A549 (cell line): ENCODE measurements around the gene NUAK2. TPM values are rescaled to one million over a fixed set of nuclear protein-coding genes. Genes with fewer than 3 reads are reported as not detected.

Experiments
- ATAC-seq, 2 experiments: fragments of 200-7000 bp in 1 of 2; fragments of >200 bp in 1 of 2; cut with Nextera tagmentation in 1 of 2; cut with Tn5 transposase in 1 of 2; 3 replicates each; pipeline versions ENCODE4 v1.8.0 to v1.9.1; 2018 to 2020; ENCODE audit warnings: mild to moderate bottlenecking in 1 of 2, moderate library complexity in 1 of 2
- CTCF ChIA-PET: fragments of 300-600 bp; sonication (Branson Sonifier 250); formaldehyde crosslinking; extraction: SDS; loops from one replicate; lab custom pipeline; 2021; ENCODE audit warnings: antibody characterized with exemption, inconsistent platforms; lab: Yijun Ruan, JAX
- POLR2A ChIA-PET: fragments of 350-600 bp; formaldehyde crosslinking; extraction: SDS; loops from one replicate; lab custom pipeline; 2021; ENCODE audit warnings: antibody characterized with exemption, inconsistent platforms; lab: Yijun Ruan, JAX
- DNase-seq, 2 experiments: peaks; one replicate each; pipeline versions ENCODE4 v3.0.0 to v3.0.0-alpha.2; 2011 to 2016; ENCODE audit warnings: low read depth in 1 of 2, low spot score in 1 of 2
- FAIRE-seq: peaks from 2 replicates; lab custom pipeline; 2011; peaks lifted over from hg19 to GRCh38; lab: Jason Lieb, UNC
- H3K27ac ChIP-seq, 2 experiments: fragments of >200 bp; sonication (Bioruptor Twin); formaldehyde crosslinking; 3 replicates each; pipeline ENCODE4 v1.5.1; 2016 to 2017
- H3K4me1 ChIP-seq: fragments of >200 bp; sonication (Bioruptor Twin); formaldehyde crosslinking; 3 replicates; pipeline ENCODE4 v1.6.1; 2016
- H3K4me2 ChIP-seq: fragments of >200 bp; sonication (Bioruptor Twin); formaldehyde crosslinking; 3 replicates; pipeline ENCODE4 v1.6.1; 2016
- H3K4me3 ChIP-seq: fragments of >200 bp; sonication (Bioruptor Twin); formaldehyde crosslinking; 3 replicates; pipeline ENCODE4 v1.5.1; 2016
- H3K9me3 ChIP-seq: fragments of >200 bp; sonication (Bioruptor Twin); formaldehyde crosslinking; 3 replicates; pipeline ENCODE4 v1.6.1; 2016
- CBX2 ChIP-seq: fragments of 200-600 bp; sonication (generic); IDR thresholded peaks from 2 replicates; pipeline ENCODE4 v1.6.1; 2016; ENCODE audit warnings: low read depth, mild to moderate bottlenecking, borderline replicate concordance
- CBX8 ChIP-seq: fragments of 200-600 bp; sonication (generic); IDR thresholded peaks from 2 replicates; pipeline ENCODE4 v1.6.1; 2016
- CEBPB ChIP-seq, 2 experiments: fragments of >200 bp in 1 of 2; sonication (Bioruptor Twin) in 1 of 2; formaldehyde crosslinking in 1 of 2; IDR thresholded peaks; 2 replicates each; pipeline ENCODE4 v1.6.1; 2012 to 2016
- CHD2 ChIP-seq: fragments of 150-350 bp; IDR thresholded peaks from 2 replicates; pipeline ENCODE4 v1.6.1; 2014; ENCODE audit warnings: low read length; ENCODE audit not compliant: partially characterized antibody
- CHD4 ChIP-seq: fragments of 200-600 bp; sonication (generic); IDR thresholded peaks from 2 replicates; pipeline ENCODE4 v1.6.1; 2016; ENCODE audit warnings: antibody characterized with exemption, mild to moderate bottlenecking, borderline replicate concordance
- ELK1 ChIP-seq: fragments of 150-350 bp; IDR thresholded peaks from 2 replicates; pipeline ENCODE4 v1.6.1; 2014; ENCODE audit warnings: low read depth, mild to moderate bottlenecking, low read length
- ESRRA ChIP-seq: fragments of 150-350 bp; IDR thresholded peaks from 2 replicates; pipeline ENCODE4 v1.6.1; 2014; ENCODE audit warnings: mild to moderate bottlenecking, low read length, borderline replicate concordance
- FOSL2 ChIP-seq, 2 experiments: fragments of 450-650 bp in 1 of 2; fragments of >200 bp in 1 of 2; sonication (Bioruptor Twin) in 1 of 2; formaldehyde crosslinking; IDR thresholded peaks; 2 replicates each; pipeline versions ENCODE4 v1.5.0 to v1.6.1; 2016 to 2020; ENCODE audit warnings: mild to moderate bottlenecking in 1 of 2, moderate library complexity in 1 of 2
- FOXS1 ChIP-seq: fragments of 250-450 bp; sonication (Bioruptor Pico); IDR thresholded peaks from 2 replicates; pipeline ENCODE4 v1.5.0; 2020; ENCODE audit warnings: mild to moderate bottlenecking, moderate library complexity
- GATA3 ChIP-seq: IDR thresholded peaks from 2 replicates; pipeline ENCODE4 v1.6.1; 2012; ENCODE audit warnings: borderline replicate concordance
- HEYL ChIP-seq: fragments of 250-450 bp; sonication (Bioruptor Pico); IDR thresholded peaks from 2 replicates; pipeline ENCODE4 v1.8.0; 2021; ENCODE audit warnings: mild to moderate bottlenecking, moderate library complexity
- HOXB13 ChIP-seq: fragments of 250-450 bp; sonication (Bioruptor Pico); IDR thresholded peaks from 2 replicates; pipeline ENCODE4 v1.5.0; 2020; ENCODE audit warnings: low read depth, mild to moderate bottlenecking, moderate library complexity
- JUN ChIP-seq, 2 experiments: fragments of >200 bp; sonication (Bioruptor Twin); formaldehyde crosslinking; IDR thresholded peaks; 2 replicates in 1 of 2; 3 replicates in 1 of 2; pipeline ENCODE4 v1.6.1; 2016 to 2017
- JUNB ChIP-seq: fragments of >200 bp; sonication (Bioruptor Twin); formaldehyde crosslinking; IDR thresholded peaks from 2 replicates; pipeline ENCODE4 v1.6.1; 2016
- KDM1A ChIP-seq: fragments of 200-600 bp; sonication (generic); IDR thresholded peaks from 2 replicates; pipeline ENCODE4 v1.6.1; 2016; ENCODE audit warnings: low read depth, mild to moderate bottlenecking
- NR3C1 ChIP-seq: fragments of >200 bp; sonication (Bioruptor Twin); formaldehyde crosslinking; IDR thresholded peaks from 3 replicates; pipeline ENCODE4 v1.6.1; 2017
- POLR2A ChIP-seq: IDR thresholded peaks from 2 replicates; pipeline ENCODE4 v1.6.1; 2012; ENCODE audit warnings: mild to moderate bottlenecking, low read length
- SREBF2 ChIP-seq: fragments of 450-650 bp; IDR thresholded peaks from 2 replicates; pipeline ENCODE4 v1.6.1; 2014; ENCODE audit warnings: mild to moderate bottlenecking, moderate library complexity
- TP53 ChIP-seq: fragments of 250-450 bp; sonication (Bioruptor Pico); IDR thresholded peaks from 2 replicates; pipeline ENCODE4 v1.5.0; 2021; ENCODE audit warnings: mild to moderate bottlenecking, moderate library complexity
- ZSCAN20 ChIP-seq: fragments of 250-450 bp; sonication (Bioruptor Pico); IDR thresholded peaks from 2 replicates; pipeline ENCODE4 v1.8.0; 2022; ENCODE audit warnings: mild to moderate bottlenecking, moderate library complexity
- WGBS: methylation state at CpG from one replicate; pipeline ENCODE4 v1.1.6; 2017; ENCODE audit errors: missing lambda C conversion rate; 5-methylcytosine and 5-hydroxymethylcytosine counted together
- polyA plus RNA-seq, 4 experiments: library from polyadenylated mRNA; depleted of rRNA in 3 of 4; stranded (reverse); fragments of >200 nt; fragmentation: RNase III in 1 of 4; extraction: RNeasy Plus Mini Kit Qiagen cat#74134 plus additional on column Dnase treatment in 1 of 4; gene quantifications; 2 replicates in 3 of 4; 3 replicates in 1 of 4; pipeline ENCODE4 v1.2.3, GENCODE V29; 2011 to 2017

Gene NUAK2
- polyA plus RNA-seq, 2 of the 4 experiments (the other 2 are of a cell fraction): 29.7 to 37.8 TPM

- Histone ChIP-seq H3K4me1 (peaks cover 34% of the 10 kb centered on the region), H3K4me3 (no peak overlapping the region), H3K4me2 (peak overlapping the region; percentile 27), H3K27ac (peak overlapping the region; percentile 28 to 60; a peak in 3 of 6 replicates), H3K9me3 (no peaks in the 10 kb centered on the region)
- ATAC-seq (peak in 1 of 2 experiments; percentile 60; a peak in 3 of 6 replicates), FAIRE-seq (no peak), DNase-seq (no peak)
- whole genome bisulfite sequencing: 42% methylated on average over 5 of the region's 5 CpGs
- TF ChIP-seq GATA3 (no peak), ELK1 (no peak), FOXS1 (CRISPR knock-in tag) (no peak), HEYL (CRISPR knock-in tag) (no peak)
- ChIA-PET POLR2A (interaction anchor here (0.8 kb wide), 1 partner anchor 140 kb away, joined by 3 read pairs; the partner anchor contains the start of gene RBBP5), CTCF (interaction anchor here (1.1 to 89.2 kb wide), 12 partner anchors 1 to 455 kb away, joined by 3 to 3627 read pairs (median 8); partner anchors contain the start of genes KLHDC8A, NUAK2, RBBP5 and TMCC2)
Observed at GRCh38 chr1:205261946-205262691, 59.4 kb downstream of the NUAK2 start.

GRCh38 chr1:205260948-205261732 is 60.4 kb downstream of the NUAK2 start:
- H3K4me2 ChIP-seq: peak overlapping the region; percentile 27; the same call in 1 of the 3 replicates
- 0 out of 6 replicates have a peak overlapping the region, but pooled peaks of 1 of the 2 experiments have one; percentile 23 for H3K27ac ChIP-seq
- H3K4me1 ChIP-seq: peaks cover 31% of the 10 kb centered on the region
- H3K9me3 ChIP-seq: no peaks in the 10 kb centered on the region
- FAIRE-seq (no peak), DNase-seq (no peak), ATAC-seq (peak in 1 of 2 experiments; percentile 12; a peak in 1 of 6 replicates)
- TF ChIP-seq HEYL (CRISPR knock-in tag) (no peak), CBX8 (no peak), NR3C1 (no peak), FOSL2 (IDR thresholded peaks at IDR 0.05) (no peak), FOSL2 (CRISPR knock-in tag; IDR thresholded peaks at IDR 0.05) (peak; percentile 36; the same call in 1 of the 2 replicates), CEBPB (IDR thresholded peaks at IDR 0.05) (peak in 1 of 2 experiments; percentile 35; a peak in 1 of 4 replicates), ZSCAN20 (no peak), JUN (IDR thresholded peaks at IDR 0.05) (no peak)
- POLR2A ChIA-PET: no interaction called here
- CTCF ChIA-PET: interaction anchor here (1.1 to 89.2 kb wide), 12 partner anchors 2 to 454 kb away, joined by 3 to 3627 read pairs (median 8); partner anchors contain the start of genes KLHDC8A, NUAK2 and TMCC2
- WGBS: 45% methylated on average over 8 of the region's 8 CpGs
- no peak overlapping the region for H3K4me3 ChIP-seq

- POLR2A ChIA-PET: no interaction called here
- Histone ChIP-seq H3K27ac (peak overlapping the region in 1 of 2 experiments; percentile 82; a peak in 3 of 6 replicates), H3K4me1 (peaks cover 31% of the 10 kb centered on the region), H3K9me3 (no peaks in the 10 kb centered on the region), H3K4me2 (no peak overlapping the region), H3K4me3 (no peak overlapping the region)
- ATAC-seq: no peak
- no peak for TF ChIP-seq POLR2A
- TF ChIP-seq TP53 (CRISPR knock-in tag): no peak
- no peak for TF ChIP-seq SREBF2
- no peak for TF ChIP-seq CBX2
- TF ChIP-seq ESRRA: no peak
- TF ChIP-seq CHD4: no peak
- no peak for TF ChIP-seq HOXB13 (CRISPR knock-in tag)
- no peak for TF ChIP-seq GATA3
- no peak for TF ChIP-seq JUNB
- TF ChIP-seq CHD2: no peak
- TF ChIP-seq KDM1A: no peak
- DNase-seq: no peak
- CTCF ChIA-PET: interaction anchor here (1.2 to 89.2 kb wide), 9 partner anchors 3 to 286 kb away, joined by 4 to 3627 read pairs (median 86); partner anchors contain the start of genes KLHDC8A, NUAK2 and TMCC2
- 90% methylated on average over 1 of the region's 1 CpG for WGBS
- no peak for FAIRE-seq
Observed at GRCh38 chr1:205259998-205260397, 61.5 kb downstream of the NUAK2 start.
